GM23338 (cell line): ENCODE data around the gene SPTBN4.
"Not testable (repeated sequence)": the region's sequence is repeated elsewhere in the genome, so short reads cannot be mapped to it uniquely, and the experiment has no call there.

ENCODE experiments used
- POLR2AphosphoS5 ChIP-seq: IDR thresholded peaks from 2 replicates; pipeline ENCODE4 v1.6.1; 2016; ENCODE audit warnings: antibody characterized with exemption, low read depth
- TF ChIP-seq, protein P1 (sequence below): IDR thresholded peaks from one replicate; pipeline ENCODE4 v1.6.1; 2018; ENCODE audit warnings: antibody characterized with exemption; ENCODE audit not compliant: unreplicated experiment
- TF ChIP-seq, protein P2 (sequence below), 2 experiments: fragments of 200-600 bp in 1 of 2; sonication (generic) in 1 of 2; conservative IDR thresholded peaks; 2 replicates each; pipeline versions ENCODE4 v1.5.1 to v1.6.1; 2016 to 2017; ENCODE audit warnings: antibody characterized with exemption in 2 of 2, low read depth in 2 of 2, mild to moderate bottlenecking in 2 of 2, moderate library complexity in 1 of 2

DNA sequence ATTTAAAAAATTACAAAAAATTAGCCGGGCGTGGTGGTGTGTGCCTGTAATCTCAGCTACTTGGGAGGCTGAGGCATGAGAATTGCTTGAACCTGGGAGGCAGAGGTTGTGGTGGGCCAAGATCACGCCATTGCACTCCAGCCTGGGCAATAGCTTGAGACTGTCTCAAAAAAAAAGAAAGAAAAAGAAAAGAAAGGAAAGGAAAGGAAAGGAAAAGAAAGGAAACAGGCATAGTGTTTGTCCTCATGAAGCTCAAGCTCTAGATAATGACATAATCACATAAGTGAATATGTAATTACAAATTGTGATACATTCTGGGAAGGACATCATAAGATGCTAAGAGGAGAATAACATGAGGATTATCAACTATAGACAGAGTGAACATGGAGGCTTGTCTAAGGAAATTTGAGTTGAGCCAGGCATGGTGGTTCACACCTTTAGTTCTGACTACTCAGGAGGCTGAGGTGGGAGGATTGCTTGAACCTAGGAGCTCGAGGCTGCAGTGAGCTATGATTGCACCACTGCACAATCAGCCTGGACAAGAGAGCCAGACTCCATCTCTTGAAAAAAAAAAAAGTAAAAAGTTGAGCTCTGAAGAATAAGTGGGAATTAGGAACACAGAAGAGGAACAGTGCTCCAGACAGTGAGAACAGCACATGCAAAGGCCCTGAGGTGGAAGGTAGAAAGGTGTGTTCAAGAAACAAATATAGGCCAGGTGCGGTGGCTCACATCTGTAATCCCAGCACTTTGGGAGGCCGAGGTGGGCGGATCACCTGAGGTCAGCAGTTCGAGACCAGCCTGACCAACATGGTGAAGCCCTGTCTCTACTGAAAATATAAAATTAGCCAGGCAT lies 34.1 kb downstream of the SPTBN4 start:
- TF ChIP-seq, protein P1, sequence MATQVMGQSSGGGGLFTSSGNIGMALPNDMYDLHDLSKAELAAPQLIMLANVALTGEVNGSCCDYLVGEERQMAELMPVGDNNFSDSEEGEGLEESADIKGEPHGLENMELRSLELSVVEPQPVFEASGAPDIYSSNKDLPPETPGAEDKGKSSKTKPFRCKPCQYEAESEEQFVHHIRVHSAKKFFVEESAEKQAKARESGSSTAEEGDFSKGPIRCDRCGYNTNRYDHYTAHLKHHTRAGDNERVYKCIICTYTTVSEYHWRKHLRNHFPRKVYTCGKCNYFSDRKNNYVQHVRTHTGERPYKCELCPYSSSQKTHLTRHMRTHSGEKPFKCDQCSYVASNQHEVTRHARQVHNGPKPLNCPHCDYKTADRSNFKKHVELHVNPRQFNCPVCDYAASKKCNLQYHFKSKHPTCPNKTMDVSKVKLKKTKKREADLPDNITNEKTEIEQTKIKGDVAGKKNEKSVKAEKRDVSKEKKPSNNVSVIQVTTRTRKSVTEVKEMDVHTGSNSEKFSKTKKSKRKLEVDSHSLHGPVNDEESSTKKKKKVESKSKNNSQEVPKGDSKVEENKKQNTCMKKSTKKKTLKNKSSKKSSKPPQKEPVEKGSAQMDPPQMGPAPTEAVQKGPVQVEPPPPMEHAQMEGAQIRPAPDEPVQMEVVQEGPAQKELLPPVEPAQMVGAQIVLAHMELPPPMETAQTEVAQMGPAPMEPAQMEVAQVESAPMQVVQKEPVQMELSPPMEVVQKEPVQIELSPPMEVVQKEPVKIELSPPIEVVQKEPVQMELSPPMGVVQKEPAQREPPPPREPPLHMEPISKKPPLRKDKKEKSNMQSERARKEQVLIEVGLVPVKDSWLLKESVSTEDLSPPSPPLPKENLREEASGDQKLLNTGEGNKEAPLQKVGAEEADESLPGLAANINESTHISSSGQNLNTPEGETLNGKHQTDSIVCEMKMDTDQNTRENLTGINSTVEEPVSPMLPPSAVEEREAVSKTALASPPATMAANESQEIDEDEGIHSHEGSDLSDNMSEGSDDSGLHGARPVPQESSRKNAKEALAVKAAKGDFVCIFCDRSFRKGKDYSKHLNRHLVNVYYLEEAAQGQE: not testable (repeated sequence)
- TF ChIP-seq POLR2AphosphoS5: not testable (repeated sequence)
- TF ChIP-seq, protein P2, sequence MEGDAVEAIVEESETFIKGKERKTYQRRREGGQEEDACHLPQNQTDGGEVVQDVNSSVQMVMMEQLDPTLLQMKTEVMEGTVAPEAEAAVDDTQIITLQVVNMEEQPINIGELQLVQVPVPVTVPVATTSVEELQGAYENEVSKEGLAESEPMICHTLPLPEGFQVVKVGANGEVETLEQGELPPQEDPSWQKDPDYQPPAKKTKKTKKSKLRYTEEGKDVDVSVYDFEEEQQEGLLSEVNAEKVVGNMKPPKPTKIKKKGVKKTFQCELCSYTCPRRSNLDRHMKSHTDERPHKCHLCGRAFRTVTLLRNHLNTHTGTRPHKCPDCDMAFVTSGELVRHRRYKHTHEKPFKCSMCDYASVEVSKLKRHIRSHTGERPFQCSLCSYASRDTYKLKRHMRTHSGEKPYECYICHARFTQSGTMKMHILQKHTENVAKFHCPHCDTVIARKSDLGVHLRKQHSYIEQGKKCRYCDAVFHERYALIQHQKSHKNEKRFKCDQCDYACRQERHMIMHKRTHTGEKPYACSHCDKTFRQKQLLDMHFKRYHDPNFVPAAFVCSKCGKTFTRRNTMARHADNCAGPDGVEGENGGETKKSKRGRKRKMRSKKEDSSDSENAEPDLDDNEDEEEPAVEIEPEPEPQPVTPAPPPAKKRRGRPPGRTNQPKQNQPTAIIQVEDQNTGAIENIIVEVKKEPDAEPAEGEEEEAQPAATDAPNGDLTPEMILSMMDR (conservative IDR thresholded peaks at IDR 0.05; ENCODE audit: low read depth in 2 of 2): not testable (repeated sequence)
